Adrenal gland (tissue), 5 donors: ENCODE results near the gene XCR1.

Source experiments
- POLR2A ChIP-seq, 2 donors: fragments of 450-650 bp; IDR thresholded peaks; one replicate each; pipeline ENCODE4 v1.6.1; 2017; ENCODE audit warnings: antibody characterized with exemption in 2 of 2, mild to moderate bottlenecking in 2 of 2, moderate library complexity in 1 of 2
- TF ChIP-seq, protein P1 (sequence below), 6 experiments: fragments of 450-650 bp in 4 of 6; fragments of 200-600 bp in 2 of 6; sonication (generic) in 1 of 6; IDR thresholded peaks; 1 replicate in 5 of 6; 2 replicates in 1 of 6; pipeline versions ENCODE4 v1.5.1 to v1.8.0; 2016 to 2021; ENCODE audit warnings: antibody characterized with exemption in 6 of 6, mild to moderate bottlenecking in 2 of 6, moderate library complexity in 1 of 6
- donor health status: DM: no; HTN: no; CAD: no.

GRCh38 chr3:46012246-46012645, 15.0 kb downstream of the XCR1 start:
- TF ChIP-seq, protein P1, sequence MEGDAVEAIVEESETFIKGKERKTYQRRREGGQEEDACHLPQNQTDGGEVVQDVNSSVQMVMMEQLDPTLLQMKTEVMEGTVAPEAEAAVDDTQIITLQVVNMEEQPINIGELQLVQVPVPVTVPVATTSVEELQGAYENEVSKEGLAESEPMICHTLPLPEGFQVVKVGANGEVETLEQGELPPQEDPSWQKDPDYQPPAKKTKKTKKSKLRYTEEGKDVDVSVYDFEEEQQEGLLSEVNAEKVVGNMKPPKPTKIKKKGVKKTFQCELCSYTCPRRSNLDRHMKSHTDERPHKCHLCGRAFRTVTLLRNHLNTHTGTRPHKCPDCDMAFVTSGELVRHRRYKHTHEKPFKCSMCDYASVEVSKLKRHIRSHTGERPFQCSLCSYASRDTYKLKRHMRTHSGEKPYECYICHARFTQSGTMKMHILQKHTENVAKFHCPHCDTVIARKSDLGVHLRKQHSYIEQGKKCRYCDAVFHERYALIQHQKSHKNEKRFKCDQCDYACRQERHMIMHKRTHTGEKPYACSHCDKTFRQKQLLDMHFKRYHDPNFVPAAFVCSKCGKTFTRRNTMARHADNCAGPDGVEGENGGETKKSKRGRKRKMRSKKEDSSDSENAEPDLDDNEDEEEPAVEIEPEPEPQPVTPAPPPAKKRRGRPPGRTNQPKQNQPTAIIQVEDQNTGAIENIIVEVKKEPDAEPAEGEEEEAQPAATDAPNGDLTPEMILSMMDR (IDR thresholded peaks at IDR 0.05), result no peak
- TF ChIP-seq POLR2A (IDR thresholded peaks at IDR 0.05), result no peak
